Thyroid gland (tissue), 4 donors: ENCODE results near the gene NLRP3. TPM values are rescaled to one million over a fixed set of nuclear protein-coding genes. Genes with fewer than 3 reads are reported as not detected.
"Not testable (repeated sequence)": the region's sequence is repeated elsewhere in the genome, so short reads cannot be mapped to it uniquely, and the experiment has no call there.

Experiments used
- DNase-seq, 2 donors: peaks; one replicate each; pipeline ENCODE4 v3.0.0-alpha.2; 2019
- H3K27ac ChIP-seq, 3 donors: fragments of 200-600 bp; sonication (generic); 1 replicate in 2 of 3; 2 replicates in 1 of 3; pipeline ENCODE4 v1.5.1; 2016 to 2019; ENCODE audit warnings: mild to moderate bottlenecking in 1 of 3, moderate library complexity in 1 of 3
- H3K27me3 ChIP-seq: fragments of 200-600 bp; sonication (generic); one replicate; pipeline ENCODE4 v1.5.1; 2019
- H3K36me3 ChIP-seq, 2 donors: fragments of 200-600 bp; sonication (generic); one replicate each; pipeline ENCODE4 v1.5.1; 2016 to 2019
- H3K4me1 ChIP-seq, 2 donors: fragments of 200-600 bp; sonication (generic); one replicate each; pipeline ENCODE4 v1.5.1; 2017 to 2019
- H3K4me3 ChIP-seq, 3 donors: fragments of 200-600 bp; sonication (generic); replicated peaks in 1 of 3; 1 replicate in 2 of 3; 2 replicates in 1 of 3; pipeline ENCODE4 v1.5.1; 2016; ENCODE audit warnings: mild to moderate bottlenecking in 1 of 3
- H3K9me3 ChIP-seq: fragments of 200-600 bp; sonication (generic); one replicate; pipeline ENCODE4 v1.5.1; 2017
- CTCF ChIP-seq, 6 experiments: fragments of 200-600 bp in 3 of 6; fragments of 450-650 bp in 3 of 6; sonication (generic) in 3 of 6; IDR thresholded peaks; one replicate each; pipeline ENCODE4 v1.5.1; 2016 to 2019; ENCODE audit warnings: antibody characterized with exemption in 6 of 6, mild to moderate bottlenecking in 2 of 6, inconsistent platforms in 1 of 6, moderate library complexity in 1 of 6
- POLR2A ChIP-seq, 2 donors: fragments of 450-650 bp; IDR thresholded peaks; one replicate each; pipeline ENCODE4 v1.6.1; 2017; ENCODE audit warnings: antibody characterized with exemption in 2 of 2, mild to moderate bottlenecking in 2 of 2, moderate library complexity in 1 of 2
- WGBS, 2 donors: methylation state at CpG; one replicate each; pipeline ENCODE4 v1.1.5; 2017; 5-methylcytosine and 5-hydroxymethylcytosine counted together
- intact Hi-C: fragments of 100-400 bp; cut with DNase I; formaldehyde crosslinking; loops from one replicate; pipeline ENCODE4 v1.15.1; 2023
- total RNA-seq, 4 donors: library from RNA; depleted of rRNA; stranded (reverse); fragments of >200 nt; gene quantifications; one replicate each; pipeline ENCODE4 v1.2.3, GENCODE V29; 2016

The NLRP3 gene
- 1 to 10 TPM in 1 of 4 donors, under 1 TPM in 3; 0.54 to 2.3 (median 0.75) TPM for total RNA-seq

DNA sequence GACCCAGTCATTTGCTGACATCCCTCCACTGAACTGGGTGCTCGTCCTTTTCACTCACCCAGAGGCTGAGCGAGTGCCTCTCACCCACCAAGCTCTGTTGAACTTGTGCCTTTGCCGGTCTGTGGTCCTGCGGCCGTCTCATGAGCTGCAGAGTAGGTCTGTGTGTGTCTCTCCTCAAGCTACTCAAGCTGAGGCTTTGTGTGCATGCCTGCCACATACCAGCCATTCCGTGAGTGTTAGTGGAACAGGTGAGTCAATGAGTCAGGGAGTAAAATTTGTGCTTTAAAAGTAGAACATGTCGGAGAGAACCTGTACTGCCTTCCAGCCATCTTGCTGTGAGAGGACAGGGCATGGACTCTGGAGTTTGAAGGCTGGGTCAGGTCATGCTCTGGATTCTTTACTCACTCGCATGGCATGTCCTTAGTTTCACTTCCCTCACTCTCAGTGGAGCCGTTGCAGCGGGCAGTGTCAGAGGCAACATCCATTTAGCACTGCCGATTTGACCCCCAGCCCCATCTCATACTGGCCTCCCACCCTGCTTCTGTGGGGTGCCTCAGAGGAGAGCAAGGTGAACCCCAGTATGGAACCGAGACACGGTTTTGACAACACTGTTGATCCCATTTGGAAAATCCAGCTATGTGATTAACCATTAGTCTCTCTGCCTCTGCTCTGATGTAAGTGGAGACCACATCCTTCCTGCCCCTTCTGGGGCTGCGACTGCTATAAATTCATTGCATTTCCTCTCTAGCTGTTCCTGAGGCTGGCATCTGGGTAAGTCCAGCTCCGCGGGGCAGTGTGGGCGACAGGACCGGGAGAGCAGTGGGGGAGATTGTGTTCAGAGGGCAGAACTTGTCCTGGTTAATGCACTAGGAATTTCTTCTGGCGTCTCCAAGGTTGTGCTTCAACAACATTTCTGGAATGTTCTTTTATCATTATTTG is at the start of gene NLRP3:
Gene NLRP3, plus strand, starts transcription at position 751 of the 939 bp plus-strand sequence. CDS start 2,628 bp downstream, outside the sequence.
- no peak for DNase-seq
- H3K27ac ChIP-seq = no peak within 1 kb of the TSS
- WGBS, 2 donors = 62 to 66% methylated on average over 19 of the region's 19 CpGs

GRCh38 chr1:247366345-247366744 is 49.6 kb upstream of the NLRP3 start:
- H3K36me3 ChIP-seq, H3K27me3 ChIP-seq, H3K4me3 ChIP-seq, H3K27ac ChIP-seq, H3K4me1 ChIP-seq, intact Hi-C loops, H3K9me3 ChIP-seq, DNase-seq: not testable (repeated sequence)
- WGBS, 2 donors = 78 to 100% methylated on average over 1 of the region's 1 CpG

More for the DNA sequence above, at the start of gene NLRP3:
- Histone ChIP-seq H3K4me1 (no peaks in the 10 kb centered on the region), H3K9me3 (no peaks in the 10 kb centered on the region), H3K36me3 (no peaks in the 10 kb centered on the region), H3K4me3 (no peak within 1 kb of the TSS), H3K27me3 (no peaks in the 10 kb centered on the region)
- intact Hi-C loops = no loop called here
- TF ChIP-seq POLR2A (IDR thresholded peaks at IDR 0.05) = no peak
- TF ChIP-seq CTCF (IDR thresholded peaks at IDR 0.05) = no peak

DNA sequence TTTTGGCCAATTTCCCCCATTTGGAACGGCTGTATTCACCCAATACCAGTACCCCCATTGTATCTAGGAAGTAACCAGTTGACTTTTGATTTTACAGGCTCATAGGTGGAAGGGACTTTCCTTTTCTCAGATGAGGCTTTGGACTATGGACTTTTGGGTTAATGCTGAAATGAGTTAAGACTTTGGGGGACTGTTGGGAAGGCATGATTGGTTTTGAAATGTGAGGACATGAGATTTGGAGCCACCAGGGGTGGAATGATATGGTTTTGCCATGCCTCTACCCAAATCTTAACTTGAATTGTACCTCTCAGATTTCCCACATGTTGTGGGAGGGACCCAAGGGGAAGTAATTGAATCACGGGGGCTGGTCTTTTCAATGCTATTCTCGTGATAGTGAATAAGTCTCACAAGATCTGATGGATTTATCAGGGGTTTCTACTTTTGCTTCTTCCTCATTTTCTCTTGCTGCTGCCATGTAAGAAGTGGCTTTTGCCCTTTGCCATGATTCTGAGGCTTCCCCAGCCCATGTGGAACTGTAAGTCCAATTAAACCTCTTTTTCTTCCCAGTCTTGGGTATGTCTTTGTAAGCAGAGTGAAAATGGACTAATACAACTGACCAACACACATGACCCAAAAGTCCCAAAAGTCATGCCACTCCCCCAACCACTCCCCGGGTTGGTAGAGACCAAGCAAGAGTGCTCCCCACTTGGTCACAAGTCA is 48.9 kb upstream of the NLRP3 start:
- Histone ChIP-seq H3K27me3 (no peaks in the 10 kb centered on the region), H3K4me3 (no peak overlapping the region), H3K4me1 (no peaks in the 10 kb centered on the region), H3K36me3 (no peaks in the 10 kb centered on the region), H3K9me3 (no peaks in the 10 kb centered on the region), H3K27ac (no peak overlapping the region)
- no peak for DNase-seq
- intact Hi-C loops = no loop called here
- no peak for TF ChIP-seq POLR2A (IDR thresholded peaks at IDR 0.05)
- TF ChIP-seq CTCF (IDR thresholded peaks at IDR 0.05) = no peak
- 78 to 80% methylated on average over 4 of the region's 4 CpGs for WGBS, 2 donors

DNA sequence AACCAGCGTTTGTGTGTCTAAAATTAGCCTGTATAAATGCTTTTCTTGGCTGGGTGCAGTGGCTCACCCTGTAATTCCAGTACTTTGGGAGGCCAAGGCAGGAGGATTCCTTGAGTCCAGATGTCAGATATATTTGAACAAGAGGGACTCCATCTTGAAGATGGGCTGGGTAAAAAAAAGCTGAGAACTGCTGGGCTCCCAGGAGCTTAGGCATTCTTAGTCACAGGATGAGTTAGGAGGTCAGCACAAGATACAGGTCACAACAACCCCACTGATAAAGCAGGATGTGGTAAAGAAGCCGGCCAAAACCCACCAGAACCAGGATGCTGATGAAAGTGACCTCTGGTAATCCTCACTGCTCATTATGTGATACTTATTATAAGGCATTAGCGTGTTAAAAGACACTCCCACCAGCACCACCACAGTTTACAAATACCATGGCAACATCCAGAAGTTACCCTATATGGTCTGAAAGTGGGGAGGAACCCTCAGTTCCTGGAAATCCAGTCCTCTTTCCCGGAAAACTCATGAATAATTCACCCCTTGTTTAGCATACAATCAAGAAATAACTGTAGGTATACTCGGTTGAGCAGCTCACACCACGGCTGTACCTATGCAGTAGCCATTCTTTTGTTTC is 48.1 kb upstream of the NLRP3 start:
- TF ChIP-seq CTCF (IDR thresholded peaks at IDR 0.05) (no peak), POLR2A (IDR thresholded peaks at IDR 0.05) (no peak)
- Histone ChIP-seq H3K9me3 (no peaks in the 10 kb centered on the region), H3K27me3 (no peaks in the 10 kb centered on the region), H3K4me1 (no peaks in the 10 kb centered on the region), H3K27ac (no peak overlapping the region), H3K36me3 (no peaks in the 10 kb centered on the region), H3K4me3 (no peak overlapping the region)
- intact Hi-C loops = no loop called here
- DNase-seq = no peak
- 64 to 73% methylated on average over 6 of the region's 6 CpGs for WGBS, 2 donors

GRCh38 chr1:247368490-247369145 is 47.4 kb upstream of the NLRP3 start:
- TF ChIP-seq CTCF (IDR thresholded peaks at IDR 0.05) (no peak), POLR2A (IDR thresholded peaks at IDR 0.05) (no peak)
- 65 to 73% methylated on average over 7 of the region's 7 CpGs for WGBS, 2 donors
- no peaks in the 10 kb centered on the region for H3K4me1 ChIP-seq
- no peak overlapping the region for H3K27ac ChIP-seq
- no peaks in the 10 kb centered on the region for H3K9me3 ChIP-seq
- intact Hi-C loops = no loop called here
- H3K36me3 ChIP-seq = no peaks in the 10 kb centered on the region
- DNase-seq = no peak
- H3K4me3 ChIP-seq = no peak overlapping the region
- no peaks in the 10 kb centered on the region for H3K27me3 ChIP-seq
